Loucy (cell line): ENCODE results near the gene ACSM4.
"Not testable (repeated sequence)": the region's sequence is repeated elsewhere in the genome, so short reads cannot be mapped to it uniquely, and the experiment has no call there.

Source experiments
- H2AFZ ChIP-seq: fragments of 200-600 bp; sonication (generic); 2 replicates; pipeline ENCODE4 v1.6.0; 2016; ENCODE audit warnings: antibody characterized with exemption, mild to moderate bottlenecking, low read length, moderate library complexity
- H3F3A ChIP-seq: fragments of 200-600 bp; 2 replicates; pipeline ENCODE4 v1.6.0; 2016; ENCODE audit warnings: antibody characterized with exemption, low read depth, mild to moderate bottlenecking
- H3K27me3 ChIP-seq: fragments of 200-600 bp; sonication (generic); 2 replicates; pipeline ENCODE4 v1.6.1; 2014; ENCODE audit warnings: low read length, mild to moderate bottlenecking; ENCODE audit not compliant: insufficient read depth, poor library complexity, severe bottlenecking
- H3K36me3 ChIP-seq: fragments of 200-600 bp; sonication (generic); 2 replicates; pipeline ENCODE4 v1.6.1; 2016; ENCODE audit warnings: low read length; ENCODE audit not compliant: insufficient read depth
- H3K4me1 ChIP-seq: fragments of 200-600 bp; sonication (generic); 2 replicates; pipeline ENCODE4 v1.5.1; 2014; ENCODE audit warnings: low read length, mild to moderate bottlenecking; ENCODE audit not compliant: insufficient read depth, poor library complexity, severe bottlenecking
- H3K4me2 ChIP-seq: fragments of 200-600 bp; sonication (generic); 2 replicates; pipeline ENCODE4 v1.6.0; 2014; ENCODE audit warnings: antibody characterized with exemption, low read length, low read depth, mild to moderate bottlenecking; ENCODE audit not compliant: poor library complexity, severe bottlenecking
- H3K4me3 ChIP-seq: fragments of 200-600 bp; sonication (generic); 2 replicates; pipeline ENCODE4 v1.5.1; 2014; ENCODE audit warnings: low read length, mild to moderate bottlenecking, mixed read lengths; ENCODE audit not compliant: poor library complexity, severe bottlenecking
- H3K79me2 ChIP-seq: fragments of 200-600 bp; sonication (generic); 2 replicates; pipeline ENCODE4 v1.6.1; 2014; ENCODE audit warnings: low read length; ENCODE audit not compliant: insufficient read depth
- H3K9ac ChIP-seq: fragments of 200-600 bp; sonication (generic); 2 replicates; pipeline ENCODE4 v1.6.0; 2014; ENCODE audit warnings: mild to moderate bottlenecking, low read depth, low read length, moderate library complexity; ENCODE audit not compliant: poor library complexity, severe bottlenecking
- H3K9me2 ChIP-seq: fragments of 200-600 bp; sonication (generic); replicated peaks from 2 replicates; pipeline ENCODE4 v1.6.1; 2016; ENCODE audit warnings: low read depth, low read length, mixed read lengths
- H3K9me3 ChIP-seq: fragments of 200-600 bp; sonication (generic); 2 replicates; pipeline ENCODE4 v1.6.1; 2014; ENCODE audit warnings: mild to moderate bottlenecking, antibody characterized with exemption, low read length, low read depth; ENCODE audit not compliant: insufficient read depth
- H4K20me1 ChIP-seq: fragments of 200-600 bp; sonication (generic); 2 replicates; pipeline ENCODE4 v1.6.0; 2014; ENCODE audit warnings: antibody characterized with exemption, low read length, mild to moderate bottlenecking; ENCODE audit not compliant: insufficient read depth, poor library complexity, severe bottlenecking
- CTCF ChIP-seq: fragments of 200-600 bp; sonication (generic); conservative IDR thresholded peaks from 2 replicates; pipeline ENCODE4 v1.5.1; 2014; ENCODE audit warnings: mild to moderate bottlenecking, antibody characterized with exemption, low read length
- EZH2phosphoT487 ChIP-seq: fragments of 200-600 bp; IDR thresholded peaks from 2 replicates; pipeline ENCODE4 v1.6.1; 2018; ENCODE audit warnings: antibody characterized with exemption, mild to moderate bottlenecking, moderate library complexity, borderline replicate concordance

Gene ACSM4

GRCh38 chr12:7282844-7283243, 21.0 kb upstream of the ACSM4 start:
- no peak overlapping the region for H3K4me3 ChIP-seq
- no peak overlapping the region for H3K9ac ChIP-seq
- no peak overlapping the region for H3K4me2 ChIP-seq
- H3K4me1 ChIP-seq = no peaks in the 10 kb centered on the region
- no peak overlapping the region for H2AFZ ChIP-seq
- no peaks in the 10 kb centered on the region for H3K36me3 ChIP-seq
- TF ChIP-seq CTCF (no peak), EZH2phosphoT487 (no peak)
- no peaks in the 10 kb centered on the region for H3K27me3 ChIP-seq
- no peaks in the 10 kb centered on the region for H3K79me2 ChIP-seq
- no peaks in the 10 kb centered on the region for H3F3A ChIP-seq
- no peaks in the 10 kb centered on the region for H3K9me2 ChIP-seq
- no peaks in the 10 kb centered on the region for H4K20me1 ChIP-seq
- no peaks in the 10 kb centered on the region; the same call in 1 of the 2 replicates for H3K9me3 ChIP-seq

- TF ChIP-seq EZH2phosphoT487 (no peak), CTCF (no peak)
- Histone ChIP-seq H3K9me3 (peaks cover 3% of the 10 kb centered on the region; the same call in 1 of the 2 replicates), H3F3A (no peaks in the 10 kb centered on the region), H3K4me1 (no peaks in the 10 kb centered on the region), H3K27me3 (no peaks in the 10 kb centered on the region), H4K20me1 (no peaks in the 10 kb centered on the region), H3K79me2 (no peaks in the 10 kb centered on the region), H3K9me2 (no peaks in the 10 kb centered on the region), H3K4me3 (no peak overlapping the region), H2AFZ (no peak overlapping the region), H3K4me2 (no peak overlapping the region), H3K9ac (no peak overlapping the region), H3K36me3 (no peaks in the 10 kb centered on the region)
These were observed 14.1 kb upstream of the ACSM4 start for GRCh38 chr12:7289743-7290142.

- H3K79me2 ChIP-seq, H3K9ac ChIP-seq, H3K4me2 ChIP-seq, H4K20me1 ChIP-seq, H3F3A ChIP-seq, H3K27me3 ChIP-seq, H3K4me1 ChIP-seq, H3K4me3 ChIP-seq, H3K9me3 ChIP-seq, H2AFZ ChIP-seq, H3K36me3 ChIP-seq, H3K9me2 ChIP-seq: not testable (repeated sequence)
These were observed 13.3 kb upstream of the ACSM4 start for GRCh38 chr12:7290588-7290987.

GRCh38 chr12:7292300-7292699, 11.6 kb upstream of the ACSM4 start:
- H3K9ac ChIP-seq = no peak overlapping the region
- H3K4me1 ChIP-seq = no peaks in the 10 kb centered on the region
- H3K4me2 ChIP-seq = no peak overlapping the region
- H3K27me3 ChIP-seq = peaks cover 10% of the 10 kb centered on the region
- no peak for TF ChIP-seq CTCF
- TF ChIP-seq EZH2phosphoT487 = no peak
- no peaks in the 10 kb centered on the region for H3F3A ChIP-seq
- H3K4me3 ChIP-seq = no peak overlapping the region
- no peaks in the 10 kb centered on the region for H3K79me2 ChIP-seq
- H4K20me1 ChIP-seq = no peaks in the 10 kb centered on the region
- no peaks in the 10 kb centered on the region for H3K36me3 ChIP-seq
- no peak overlapping the region for H2AFZ ChIP-seq
- peaks cover 3% of the 10 kb centered on the region; the same call in 1 of the 2 replicates for H3K9me3 ChIP-seq
- H3K9me2 ChIP-seq = no peaks in the 10 kb centered on the region
